ENCODE measurements around the gene WBP1L. TPM values are rescaled to one million over a fixed set of nuclear protein-coding genes. Genes with fewer than 3 reads are reported as not detected.

WBP1L gene
- total RNA-seq, 1 experiment from 2014 or later, result 23.8 TPM

GRCh38 chr10:102781090-102781920 is 37.6 kb downstream of the WBP1L start:
- CTCF ChIA-PET, result interaction anchor here (0.5 kb wide), 1 partner anchor 9 kb away, joined by 3 read pairs; no protein-coding TSS in a partner anchor
- DNase-seq, result no peak
- Histone ChIP-seq H3K36me3 (ENCODE audit: low read depth, low read length) (no peaks in the 10 kb centered on the region), H3F3A (ENCODE audit: low read length, unreplicated experiment) (no peaks in the 10 kb centered on the region), H2AFZ (ENCODE audit: low read length) (no peak overlapping the region), H3K9me3 (ENCODE audit: low read length) (no peaks in the 10 kb centered on the region), H4K20me1 (ENCODE audit: low read length) (no peaks in the 10 kb centered on the region), H3K9me2 (replicated peaks; ENCODE audit: low read length) (no peaks in the 10 kb centered on the region), H3K9ac (ENCODE audit: low read length) (no peak overlapping the region), H3K4me3 (ENCODE audit: low read length) (no peak overlapping the region), H3K4me1 (ENCODE audit: insufficient read depth, low read length) (peaks cover 17% of the 10 kb centered on the region; the same call in 1 of the 2 replicates), H3K27me3 (ENCODE audit: low read length) (no peaks in the 10 kb centered on the region), H3K79me2 (ENCODE audit: low read length) (no peaks in the 10 kb centered on the region; the same call in 1 of the 2 replicates), H3K27ac (ENCODE audit: low read length) (no peak overlapping the region), H3K4me2 (ENCODE audit: low read length) (no peak overlapping the region)
- POLR2A ChIA-PET (ENCODE audit: unreplicated experiment), result no interaction called here
- BruUV-seq (replicated peaks), result no TSS peak
- ATAC-seq, result no peak
- intact Hi-C loops (cut with micrococcal nuclease), result no loop called here
- TF ChIP-seq EZH2 (IDR thresholded peaks at IDR 0.05; ENCODE audit: low read length, unreplicated experiment) (no peak), CTCF (conservative IDR thresholded peaks at IDR 0.05; ENCODE audit: low read depth, low read length) (no peak), EZH2phosphoT487 (IDR thresholded peaks at IDR 0.05; ENCODE audit: borderline replicate concordance, low read length) (no peak)

- Histone ChIP-seq H3K4me3 (ENCODE audit: low read length) (no peak overlapping the region), H3K9ac (ENCODE audit: low read length) (no peak overlapping the region), H2AFZ (ENCODE audit: low read length) (no peak overlapping the region), H3K9me3 (ENCODE audit: low read length) (no peaks in the 10 kb centered on the region), H3K4me1 (ENCODE audit: insufficient read depth, low read length) (peaks cover 17% of the 10 kb centered on the region; the same call in 1 of the 2 replicates), H4K20me1 (ENCODE audit: low read length) (no peaks in the 10 kb centered on the region), H3K27me3 (ENCODE audit: low read length) (no peaks in the 10 kb centered on the region), H3K36me3 (ENCODE audit: low read depth, low read length) (no peaks in the 10 kb centered on the region), H3K4me2 (ENCODE audit: low read length) (no peak overlapping the region), H3F3A (ENCODE audit: low read length, unreplicated experiment) (no peaks in the 10 kb centered on the region), H3K9me2 (replicated peaks; ENCODE audit: low read length) (no peaks in the 10 kb centered on the region), H3K79me2 (ENCODE audit: low read length) (no peaks in the 10 kb centered on the region; the same call in 1 of the 2 replicates), H3K27ac (ENCODE audit: low read length) (no peak overlapping the region)
- TF ChIP-seq EZH2 (IDR thresholded peaks at IDR 0.05; ENCODE audit: low read length, unreplicated experiment) (no peak), EZH2phosphoT487 (IDR thresholded peaks at IDR 0.05; ENCODE audit: borderline replicate concordance, low read length) (no peak), CTCF (conservative IDR thresholded peaks at IDR 0.05; ENCODE audit: low read depth, low read length) (no peak)
- ChIA-PET CTCF (no interaction called here), POLR2A (ENCODE audit: unreplicated experiment) (no interaction called here)
- intact Hi-C loops (cut with micrococcal nuclease), result no loop called here
- ATAC-seq, result no peak
- DNase-seq, result peak; percentile 13
- BruUV-seq (replicated peaks), result no TSS peak
Measured at GRCh38 chr10:102781921-102782557, 38.3 kb downstream of the WBP1L start.

Measured in PC-3 (cell line).